Subcutaneous adipose tissue (tissue), 4 donors: ENCODE measurements around the gene GABBR2. TPM values are rescaled to one million over a fixed set of nuclear protein-coding genes. Genes with fewer than 3 reads are reported as not detected.

Experiments used
- CTCF ChIP-seq: fragments of 450-650 bp; IDR thresholded peaks from one replicate; pipeline ENCODE4 v1.5.1; 2016; ENCODE audit warnings: low read depth, mild to moderate bottlenecking, control low read depth, antibody characterized with exemption, moderate library complexity
- total RNA-seq, 4 donors: library from RNA; depleted of rRNA; stranded (reverse); fragments of >200 nt; gene quantifications; one replicate each; pipeline ENCODE4 v1.1.0, GENCODE V29; 2016

GABBR2 gene
- total RNA-seq, 4 donors from 2014 or later = not detected

DNA sequence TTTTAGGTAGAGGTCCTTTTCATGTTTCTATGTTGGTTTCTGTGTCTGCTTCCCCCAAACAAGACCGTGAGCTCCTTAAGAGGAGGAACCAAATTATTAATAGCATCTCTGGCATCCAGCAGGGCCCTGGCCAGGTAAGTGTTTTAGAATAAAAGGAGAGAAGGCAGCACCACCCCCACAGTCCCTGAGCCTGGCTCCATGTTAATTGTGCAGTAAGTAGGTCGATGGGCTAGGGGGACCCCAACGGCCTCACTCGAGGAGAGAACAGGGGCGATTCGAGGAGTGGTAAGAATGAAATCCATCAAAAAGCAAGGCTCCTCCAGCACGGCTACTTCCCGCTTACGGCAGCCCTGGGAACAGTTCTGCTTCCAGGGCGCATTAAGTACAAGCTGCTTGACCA, 67.0 kb downstream of the GABBR2 start:
- no peak for TF ChIP-seq CTCF

- TF ChIP-seq CTCF = no peak
These were observed 68.3 kb downstream of the GABBR2 start for GRCh38 chr9:98640394-98640793.

- no peak for TF ChIP-seq CTCF
These were observed 69.6 kb downstream of the GABBR2 start for GRCh38 chr9:98639133-98639532.

GRCh38 chr9:98637381-98637780, 71.4 kb downstream of the GABBR2 start:
- no peak for TF ChIP-seq CTCF

GRCh38 chr9:98635374-98635773, 73.4 kb downstream of the GABBR2 start:
- TF ChIP-seq CTCF = no peak

GRCh38 chr9:98634685-98635336, 73.9 kb downstream of the GABBR2 start:
- TF ChIP-seq CTCF = no peak

GRCh38 chr9:98632839-98633238, 75.9 kb downstream of the GABBR2 start:
- no peak for TF ChIP-seq CTCF
